Hematopoietic multipotent progenitor cell treated with erythropoietin and hydrocortisone succinate and interleukin-3 and kit ligand, for 17 days (in vitro differentiated cells): Measurements from ENCODE around the gene CD302.
"Not testable (repeated sequence)": the region's sequence is repeated elsewhere in the genome, so short reads cannot be mapped to it uniquely, and the experiment has no call there.

ENCODE experiments used
- DNase-seq: peaks from one replicate; pipeline ENCODE4 v3.0.0-alpha.2; 2015; ENCODE audit warnings: low spot score

CD302 gene

GRCh38 chr2:159797543-159798375 is at the start of gene CD302:
TSS of gene CD302 (minus strand) at chr2:159798208. CDS start at chr2:159798198, 10 bp downstream.
- no peak for DNase-seq

GRCh38 chr2:159846564-159846963 is 48.6 kb upstream of the CD302 start:
- no peak for DNase-seq

- DNase-seq = no peak
Observed at GRCh38 chr2:159840616-159841015, 42.6 kb upstream of the CD302 start.

- DNase-seq = no peak
Observed at GRCh38 chr2:159832858-159833257, 34.9 kb upstream of the CD302 start.

DNA sequence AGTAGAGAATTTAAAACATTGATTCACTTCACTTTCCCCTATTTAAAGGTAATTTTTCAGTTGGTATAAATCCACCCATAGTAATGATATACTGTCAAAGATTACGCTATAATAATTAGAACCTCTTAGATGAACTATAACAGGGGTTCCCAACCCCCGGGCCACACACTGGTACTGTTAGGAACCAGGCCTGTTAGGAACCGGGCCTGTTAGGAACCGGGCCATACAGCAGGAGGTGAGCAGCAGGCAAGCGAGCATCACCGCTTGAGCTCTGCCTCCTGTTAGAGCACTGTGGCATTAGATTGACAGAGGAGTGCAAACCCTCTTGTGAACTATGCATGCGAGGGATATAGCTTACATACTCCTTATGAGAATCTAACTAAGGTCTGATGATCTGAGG is 34.0 kb upstream of the CD302 start:
- DNase-seq = no peak

DNA sequence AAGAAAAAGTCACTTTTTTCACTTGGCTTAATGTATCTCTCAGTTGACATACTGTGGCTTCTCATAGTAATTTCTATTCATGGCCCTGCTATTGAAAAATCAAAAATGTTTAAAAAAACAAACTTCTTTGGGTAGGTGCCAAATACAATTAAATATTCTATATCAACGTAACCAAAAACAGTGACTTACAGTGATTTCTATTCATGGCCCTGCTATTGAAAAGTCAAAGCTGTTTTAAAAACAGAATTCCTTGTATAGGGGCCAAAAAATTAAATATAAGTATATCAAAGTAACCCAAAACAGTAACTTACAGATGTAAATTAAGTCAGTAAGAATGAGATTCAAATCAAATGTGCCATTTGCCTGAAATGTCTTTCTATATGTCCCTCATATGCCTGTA is 31.4 kb upstream of the CD302 start:
- no peak for DNase-seq

DNA sequence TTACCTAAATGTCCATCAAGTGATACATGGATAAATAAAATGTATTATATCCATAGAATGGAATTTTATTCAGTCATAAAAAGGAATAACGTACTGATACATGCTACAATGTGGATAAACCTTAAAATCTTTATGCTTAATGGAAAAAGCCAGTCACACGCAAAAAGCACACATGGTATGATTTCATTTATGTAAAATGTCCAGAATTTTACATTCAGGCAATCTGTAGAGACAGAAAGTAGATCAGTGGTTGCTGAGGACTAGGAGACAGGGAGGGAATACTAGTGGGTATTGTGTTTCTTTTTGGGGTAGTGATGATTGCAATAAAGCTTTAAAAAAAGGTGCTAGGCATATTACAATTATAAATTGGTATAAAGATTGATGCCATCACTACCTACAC is 30.7 kb upstream of the CD302 start:
- DNase-seq = no peak

DNA sequence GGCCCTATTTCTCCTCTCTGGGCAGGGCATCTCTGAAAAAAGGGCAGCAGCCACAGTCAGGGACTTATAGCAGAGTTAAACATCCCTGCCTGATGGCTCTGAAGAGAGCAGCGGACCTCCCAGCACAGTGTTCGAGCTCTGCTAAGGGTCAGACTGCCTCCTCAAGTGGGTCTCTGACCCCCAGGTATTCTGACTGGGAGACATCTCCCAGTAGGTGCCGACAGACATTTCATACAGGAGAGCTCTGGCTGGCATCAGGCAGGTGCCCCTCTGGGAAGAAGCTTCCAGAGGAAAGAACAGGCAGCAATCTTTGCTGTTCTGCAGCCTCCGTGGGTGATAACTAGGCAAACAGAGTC is 24.4 kb upstream of the CD302 start:
- DNase-seq = not testable (repeated sequence)

GRCh38 chr2:159821775-159822477 is 23.9 kb upstream of the CD302 start:
- DNase-seq = not testable (repeated sequence)

- no peak for DNase-seq
Observed at GRCh38 chr2:159818940-159819339, 20.9 kb upstream of the CD302 start.

- DNase-seq = no peak
Observed at GRCh38 chr2:159817283-159817682, 19.3 kb upstream of the CD302 start.

- no peak for DNase-seq
Observed at GRCh38 chr2:159811232-159811631, 13.2 kb upstream of the CD302 start.

DNA sequence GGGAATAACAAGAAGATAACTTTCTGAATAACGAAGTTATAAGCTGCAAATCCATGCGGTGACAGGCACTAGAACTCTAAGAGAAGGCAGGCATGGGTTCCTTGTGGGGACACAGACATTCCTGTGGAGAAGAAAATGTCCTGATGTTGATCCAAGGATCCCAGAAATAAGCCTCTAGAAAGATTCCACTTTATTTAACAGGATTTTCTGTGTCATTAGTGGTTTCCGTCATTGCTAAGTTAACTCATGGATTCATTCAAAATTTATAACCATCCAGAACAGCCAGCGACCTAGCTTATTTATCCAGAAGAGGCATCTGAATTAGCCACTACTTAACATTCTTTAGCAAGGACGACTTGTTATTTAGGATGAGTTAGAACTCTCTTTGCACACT is 10.0 kb upstream of the CD302 start:
- DNase-seq = no peak

DNA sequence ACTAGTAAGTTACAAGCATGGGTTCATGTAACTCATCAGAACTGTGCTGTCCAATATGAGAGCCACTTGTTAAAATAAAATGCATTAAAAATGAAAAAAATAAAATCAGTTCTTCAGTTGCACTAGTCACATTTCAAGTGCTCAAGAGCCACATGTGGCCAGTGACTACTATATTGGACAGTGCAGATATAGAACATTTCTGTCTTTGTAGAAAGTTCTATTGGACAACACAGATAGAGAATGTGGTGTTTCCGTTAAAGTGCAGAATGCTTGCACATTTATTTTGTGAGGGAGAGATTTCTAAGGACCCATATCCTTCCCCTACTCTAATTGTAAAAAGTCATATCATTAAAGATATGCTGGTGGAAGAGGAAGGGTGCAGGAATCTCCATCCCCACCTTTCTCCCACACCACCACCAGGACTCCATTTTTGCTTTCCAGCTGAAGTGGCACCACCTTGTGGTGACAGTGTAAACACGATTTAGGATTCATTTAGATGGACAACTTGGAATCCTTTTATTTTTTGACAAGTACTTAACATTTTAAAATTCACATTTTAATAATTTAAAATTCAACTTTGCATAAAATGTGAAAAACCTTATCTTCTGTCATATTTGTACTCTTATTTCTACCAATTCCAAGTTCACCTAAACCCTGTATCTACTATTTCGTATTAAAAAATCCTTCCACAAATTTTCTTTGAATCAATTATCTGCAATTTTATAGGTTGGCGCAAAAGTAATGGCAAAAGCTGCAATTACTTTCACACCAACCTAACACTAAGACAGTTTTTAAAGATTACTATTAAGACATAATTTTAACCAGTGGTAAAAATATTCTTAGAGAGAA is 9.4 kb upstream of the CD302 start:
- DNase-seq = peak; percentile 64

DNA sequence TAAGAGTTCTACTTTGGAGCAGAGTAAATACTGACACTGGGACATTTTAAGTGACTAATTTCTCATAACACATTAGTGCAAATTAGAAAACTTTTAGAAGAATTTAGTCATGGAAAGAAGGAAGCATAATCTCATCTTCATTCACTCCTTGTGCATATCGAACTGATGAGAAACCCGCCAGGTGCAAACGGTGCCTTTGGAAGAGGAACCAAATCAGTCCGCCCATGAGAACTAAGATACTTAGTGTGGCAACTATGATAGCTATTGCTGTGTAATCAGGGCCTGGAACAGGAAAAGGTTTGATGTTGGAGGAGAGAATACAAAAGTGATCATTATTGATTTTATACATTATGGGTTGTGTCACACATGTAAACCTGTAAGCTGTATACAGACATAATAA is 6.9 kb upstream of the CD302 start:
- DNase-seq = no peak

DNA sequence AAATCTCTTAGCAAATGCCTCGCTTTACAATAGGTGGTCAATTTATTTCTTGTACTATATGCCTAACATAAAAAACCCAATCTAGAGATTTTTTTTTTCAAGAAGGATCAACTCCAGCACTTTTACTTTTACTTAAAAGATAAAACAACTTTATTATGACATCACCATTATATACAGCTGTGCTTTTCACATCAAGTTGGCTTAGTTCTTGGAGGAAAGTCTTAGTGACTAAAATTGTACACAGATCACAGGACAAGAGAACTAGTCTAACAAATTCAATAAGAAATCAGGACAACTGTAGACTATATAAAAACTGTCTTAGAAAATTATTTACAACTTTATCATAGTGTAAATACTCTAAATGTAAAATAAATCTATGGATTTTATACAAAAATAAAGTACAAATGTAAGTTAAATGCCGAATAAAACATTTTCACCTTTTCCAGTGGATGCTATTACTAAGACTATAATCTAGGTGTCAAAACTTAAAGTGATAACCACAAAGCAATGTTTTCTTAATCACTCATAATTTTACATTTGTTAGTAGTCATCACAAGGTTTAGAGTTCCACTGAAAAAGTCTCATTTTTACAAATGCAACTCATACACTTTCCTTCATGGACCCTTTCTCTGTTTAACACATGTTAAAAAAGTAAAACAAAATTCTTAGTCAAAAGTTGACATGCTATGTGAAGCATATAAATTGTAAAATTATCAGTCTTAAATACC is 5.4 kb upstream of the CD302 start:
- DNase-seq = no peak

DNA sequence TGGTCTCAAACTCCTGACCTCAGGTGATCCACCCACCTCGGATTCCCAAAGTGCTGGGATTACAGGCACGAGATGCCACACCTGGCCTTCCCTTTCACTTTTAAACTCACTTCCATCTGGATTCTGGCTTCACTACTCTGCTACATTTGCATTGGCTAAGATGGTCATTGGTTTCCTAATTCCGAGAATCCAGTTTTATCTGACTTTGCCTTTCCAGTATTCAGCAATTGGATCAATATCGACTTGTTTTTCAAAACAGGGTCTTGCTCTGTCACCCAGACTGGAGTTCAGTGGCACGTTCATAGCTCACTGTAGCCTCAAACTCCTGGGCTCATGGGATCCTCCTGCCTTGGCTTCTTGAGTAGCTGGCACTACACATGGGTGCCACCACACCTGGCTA is 4.7 kb upstream of the CD302 start:
- DNase-seq = no peak

GRCh38 chr2:159799833-159800232 is 1.8 kb upstream of the CD302 start:
- no peak for DNase-seq

GRCh38 chr2:159798376-159798725 is 343 bp upstream of the CD302 start:
- DNase-seq = no peak

GRCh38 chr2:159797225-159797542 is 824 bp downstream of the CD302 start:
- DNase-seq = no peak

DNA sequence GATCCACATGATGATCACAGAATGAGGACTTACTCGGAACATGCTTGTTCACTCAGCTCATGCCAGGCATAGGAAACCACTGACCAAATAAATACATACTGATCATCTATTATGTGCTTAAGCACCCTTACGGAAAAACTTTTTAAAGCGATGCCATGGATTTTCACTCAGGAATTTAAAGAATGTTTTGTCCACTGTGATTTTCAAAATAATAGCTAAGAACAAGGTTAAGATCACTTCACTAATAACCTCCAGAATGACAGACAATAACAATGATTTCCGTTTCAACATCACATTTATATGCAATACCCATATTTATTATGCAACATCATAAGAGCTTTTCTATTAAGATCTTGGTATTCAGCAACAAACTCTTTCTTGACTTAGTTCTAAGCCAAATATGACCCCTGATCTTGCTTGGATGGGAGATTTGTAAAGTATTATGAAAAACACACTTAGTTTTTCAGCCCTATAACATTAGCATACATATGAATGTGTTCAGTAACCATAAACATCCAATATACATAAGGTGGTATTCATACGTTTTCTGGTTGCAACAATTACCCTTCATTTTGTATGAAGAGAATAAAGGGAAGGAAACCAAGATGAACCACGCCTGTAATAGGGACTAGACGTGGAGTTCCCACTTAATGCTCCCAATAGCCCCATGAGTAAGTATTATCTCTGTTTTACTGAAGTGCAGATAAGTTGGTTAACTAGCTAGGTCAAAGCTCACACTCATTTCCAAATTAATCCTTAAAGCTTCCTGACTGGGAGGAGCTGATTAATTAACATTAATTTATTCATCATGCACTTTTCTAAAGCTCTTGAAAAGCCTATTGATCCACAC is 1.9 kb downstream of the CD302 start:
- DNase-seq = no peak
